COLO668 (cell line): Measurements from ENCODE around the gene TNS3.

ENCODE experiments used
- DNase-seq: peaks from one replicate; lab custom pipeline; 2025; ENCODE audit not compliant: unreplicated experiment; lab: John Stamatoyannopoulos, UW

TNS3 gene

GRCh38 chr7:47391726-47392125, 190.2 kb downstream of the TNS3 start:
- no peak for DNase-seq

DNA sequence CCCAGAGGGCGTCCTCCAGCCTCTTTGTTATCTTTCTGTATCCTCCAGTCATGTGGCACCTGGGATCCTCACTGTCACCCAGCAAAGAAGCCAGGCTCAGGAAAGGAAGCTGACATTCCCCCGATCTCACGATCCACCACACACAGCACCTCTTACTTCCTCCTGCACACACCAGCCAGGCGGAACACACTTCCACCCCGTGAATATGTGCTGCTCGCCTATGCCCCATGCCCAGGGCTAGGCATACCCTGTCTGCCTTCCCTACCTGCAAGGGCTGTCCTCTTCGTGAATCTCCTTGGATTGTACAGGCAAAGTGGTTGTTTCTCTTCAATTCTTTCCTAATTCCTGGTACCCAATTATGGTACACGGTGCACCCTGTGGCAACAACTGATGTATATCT, 191.0 kb downstream of the TNS3 start:
- no peak for DNase-seq

DNA sequence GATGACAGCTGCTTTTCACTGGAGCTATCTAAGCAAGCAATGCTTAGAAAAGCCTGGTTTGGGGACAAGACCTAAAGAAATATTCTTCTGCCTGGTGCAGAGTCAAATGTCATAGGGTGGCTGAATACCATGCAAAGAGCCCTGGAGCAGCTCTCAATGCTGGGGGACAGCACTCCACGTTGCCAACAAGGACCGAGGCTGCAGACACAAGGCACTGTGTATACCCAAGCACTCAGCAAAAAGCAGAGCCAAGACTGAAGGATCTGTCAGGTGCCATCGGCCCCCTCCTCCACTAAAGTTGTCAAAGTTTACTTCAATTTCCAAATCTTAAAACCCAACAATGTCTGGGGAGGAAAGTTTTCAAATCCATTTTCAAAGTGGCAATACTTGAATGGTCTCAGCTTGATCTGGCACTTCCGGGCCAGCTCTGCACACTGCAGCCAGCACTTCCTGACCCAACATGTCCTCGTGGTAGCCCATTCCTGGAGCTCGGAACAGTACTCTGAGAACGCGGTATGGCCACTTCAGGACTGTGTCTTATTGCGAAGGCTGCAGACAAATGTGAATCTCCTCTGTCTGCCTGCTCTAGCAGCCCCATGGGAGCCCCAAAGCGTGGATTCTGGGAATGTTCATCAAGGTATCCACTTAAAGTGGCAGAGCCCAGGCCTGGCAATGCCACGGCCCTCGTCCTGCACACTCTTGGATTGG, 191.8 kb downstream of the TNS3 start:
- DNase-seq: no peak

DNA sequence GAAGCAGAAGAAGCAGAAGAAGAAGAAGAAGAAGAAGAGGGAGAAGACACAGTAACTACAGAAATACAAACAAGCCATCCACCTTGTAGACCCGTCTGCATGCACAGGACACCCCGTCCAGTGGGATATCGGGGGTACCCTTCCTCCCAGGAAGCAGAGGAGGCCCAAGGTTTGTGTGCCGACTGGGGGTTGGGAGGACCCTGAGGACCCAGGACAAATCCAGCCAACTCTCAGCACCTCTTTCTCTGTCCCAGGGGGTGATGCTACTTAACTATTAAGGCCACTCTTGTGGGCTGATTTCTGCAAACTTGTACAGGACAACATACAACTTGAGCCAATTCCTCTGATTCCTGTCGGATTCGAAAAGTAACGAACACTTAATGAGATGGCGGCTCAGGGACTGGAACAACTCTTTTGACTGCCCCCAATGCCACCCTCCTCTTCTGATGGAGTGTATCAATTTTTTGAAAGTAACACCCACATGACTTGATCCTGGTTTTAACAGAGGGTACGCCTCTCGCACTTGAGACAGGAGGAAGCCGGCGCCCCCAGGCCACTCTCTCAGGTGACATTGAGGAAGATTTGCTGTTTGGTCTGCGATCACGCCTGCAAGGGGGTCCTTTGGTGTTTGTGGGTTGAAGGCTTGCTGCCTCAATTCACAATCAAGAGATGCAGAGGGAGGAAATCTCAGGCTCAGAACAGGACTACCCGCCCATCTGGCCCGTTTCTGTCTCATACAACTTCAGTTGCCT, 192.6 kb downstream of the TNS3 start:
- DNase-seq: no peak

GRCh38 chr7:47387506-47387905, 194.4 kb downstream of the TNS3 start:
- no peak for DNase-seq

DNA sequence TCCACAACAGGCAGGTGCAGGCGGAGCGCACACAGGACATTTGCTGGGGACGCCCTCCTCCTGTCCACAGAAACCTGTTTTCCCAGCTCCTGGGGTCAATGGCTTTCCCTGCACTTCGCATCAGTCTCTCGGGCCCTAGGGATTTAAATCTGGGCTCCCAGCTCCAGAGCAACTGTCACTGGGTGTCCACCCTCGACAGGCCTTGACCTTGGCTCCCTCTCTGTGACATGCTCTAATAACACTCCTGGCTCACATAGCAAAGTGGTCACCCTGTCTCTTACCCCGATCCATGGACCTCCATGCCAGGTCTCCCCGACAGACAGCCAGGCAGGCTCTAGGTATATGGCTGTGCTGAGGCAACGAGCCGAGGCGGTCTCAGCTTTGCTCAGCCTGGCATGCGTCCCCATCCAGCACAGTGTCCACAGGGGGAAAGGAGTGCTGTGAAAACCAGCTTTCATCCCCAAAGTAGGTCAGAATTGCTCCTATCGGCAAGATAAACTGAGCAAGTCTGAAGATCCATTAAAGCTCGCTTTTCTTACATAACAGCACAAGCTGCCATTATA, 195.6 kb downstream of the TNS3 start:
- no peak for DNase-seq

- DNase-seq: no peak
Observed at GRCh38 chr7:47385536-47386125, 196.3 kb downstream of the TNS3 start.

- no peak for DNase-seq
Observed at GRCh38 chr7:47384755-47385535, 197.0 kb downstream of the TNS3 start.

DNA sequence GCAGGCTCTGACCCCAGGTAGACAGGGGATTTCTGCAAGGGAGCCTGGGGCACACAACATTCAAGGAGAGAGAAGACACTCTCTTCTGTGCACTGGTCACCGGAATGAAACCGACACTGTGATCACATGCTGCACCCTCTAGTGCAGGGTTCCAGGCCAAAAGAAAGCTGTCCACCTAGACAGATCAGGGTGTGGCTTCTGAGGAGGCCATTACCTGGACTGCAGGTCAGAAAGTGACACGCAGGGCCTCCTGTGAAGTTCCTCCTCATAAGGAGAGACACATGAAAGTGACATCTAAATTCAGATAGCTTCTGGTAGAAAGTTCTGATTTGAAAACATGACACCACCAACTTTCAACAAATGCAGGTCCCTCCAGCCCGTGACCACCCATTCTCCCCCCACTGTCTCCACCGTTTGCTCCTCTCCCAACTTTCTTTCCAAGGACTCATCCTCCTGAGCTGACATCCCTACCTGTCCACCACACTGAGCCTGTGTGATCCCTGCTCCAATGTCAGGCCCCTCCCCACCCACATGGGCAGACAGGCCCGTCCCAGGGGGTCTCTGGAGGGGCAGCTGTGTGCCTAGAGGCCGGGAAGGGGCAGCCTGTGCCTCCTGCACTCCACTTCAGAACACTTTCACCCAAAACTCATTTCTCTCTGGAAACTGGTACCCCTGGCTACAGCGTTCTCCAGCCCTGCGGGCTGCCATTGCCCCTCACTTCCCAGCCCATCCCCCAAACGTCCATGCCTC, 198.0 kb downstream of the TNS3 start:
- no peak for DNase-seq

GRCh38 chr7:47383072-47383471, 198.8 kb downstream of the TNS3 start:
- DNase-seq: no peak

- no peak for DNase-seq
Observed at GRCh38 chr7:47382200-47382599, 199.7 kb downstream of the TNS3 start.

GRCh38 chr7:47381134-47381495, 200.8 kb downstream of the TNS3 start:
- no peak for DNase-seq

DNA sequence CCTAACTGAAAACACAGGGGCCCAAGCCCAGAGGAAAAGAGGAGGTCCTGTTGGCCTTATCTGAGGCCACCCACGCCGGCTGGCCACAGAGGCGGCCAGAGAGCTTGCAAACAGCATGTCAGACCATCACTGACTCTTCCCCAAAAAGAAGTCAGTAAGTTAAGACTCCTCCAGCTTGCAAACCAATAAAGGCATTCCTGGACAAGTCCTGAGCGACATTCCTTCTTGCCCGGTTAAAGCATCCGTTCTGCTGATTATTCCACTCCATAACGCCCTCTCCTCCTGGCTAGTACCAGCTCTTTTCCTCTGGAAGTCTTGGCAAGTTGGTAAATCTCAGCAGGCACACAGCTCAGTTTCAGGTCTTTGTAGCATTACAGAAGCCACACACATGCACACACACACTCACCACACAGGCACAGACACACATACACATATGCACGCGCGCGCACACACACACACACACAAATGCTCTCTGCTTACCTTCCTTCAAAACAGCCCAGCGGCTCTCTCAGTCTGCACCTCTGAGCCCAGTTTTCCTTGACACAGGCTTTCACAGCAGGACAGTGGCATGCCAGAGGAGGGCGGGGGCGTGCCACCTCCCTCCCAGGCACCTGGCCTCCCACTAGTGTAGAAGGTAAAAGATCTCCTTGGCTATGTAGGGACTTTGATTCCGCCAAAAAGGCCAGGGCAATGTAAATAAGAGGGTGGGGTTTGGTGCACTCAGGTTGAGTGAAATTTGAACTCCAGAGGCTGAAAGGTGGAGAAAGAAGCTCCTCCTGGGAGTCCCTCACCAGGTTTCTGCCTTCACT, 201.4 kb downstream of the TNS3 start:
- no peak for DNase-seq

- DNase-seq: no peak
Observed at GRCh38 chr7:47379629-47380324, 202.1 kb downstream of the TNS3 start.

DNA sequence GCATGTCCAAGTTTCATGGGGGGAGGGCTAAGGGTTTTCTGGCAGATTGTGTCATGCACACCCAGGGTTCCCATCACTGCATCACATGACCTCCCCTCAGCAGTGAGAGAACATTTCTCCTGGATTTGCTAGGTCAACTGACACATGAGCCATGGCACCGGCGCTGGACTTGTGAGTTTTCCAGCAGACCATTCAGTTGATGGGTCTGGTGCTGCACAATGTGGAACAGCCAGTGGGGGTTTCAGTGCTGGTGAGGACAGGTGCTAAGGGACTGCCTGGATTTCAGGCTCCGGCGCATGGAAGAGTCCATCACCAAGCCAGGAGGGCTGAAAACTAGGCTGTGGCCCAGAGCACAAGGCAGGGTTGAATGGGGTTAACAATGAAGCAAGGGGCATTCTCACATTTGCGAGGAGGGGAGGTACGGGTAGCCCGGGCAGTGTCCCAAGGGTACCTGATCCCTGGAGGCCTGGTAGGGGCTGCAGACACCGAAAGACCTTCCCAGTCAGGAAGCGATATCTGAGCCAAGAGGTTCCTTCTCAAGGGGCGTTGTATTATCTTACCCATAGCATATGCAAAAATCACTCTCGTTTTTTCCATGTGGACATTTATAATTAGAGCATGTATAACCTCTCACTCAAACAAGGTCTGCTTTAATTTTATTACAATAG, 203.0 kb downstream of the TNS3 start:
- no peak for DNase-seq

GRCh38 chr7:47377741-47378140, 204.2 kb downstream of the TNS3 start:
- no peak for DNase-seq

GRCh38 chr7:47376991-47377616, 204.8 kb downstream of the TNS3 start:
- DNase-seq: no peak
